Measurements from ENCODE around the gene CCR6. TPM values are rescaled to one million over a fixed set of nuclear protein-coding genes. Genes with fewer than 3 reads are reported as not detected.
A peak's percentile ranks its signal among the peaks of the same experiment; 100 is the strongest.
"Not testable (repeated sequence)": the region's sequence is repeated elsewhere in the genome, so short reads cannot be mapped to it uniquely, and the experiment has no call there.

The CCR6 gene
- total RNA-seq, 2 experiments from 2014 or later, result 0.23 TPM; not detected in 1

GRCh38 chr6:167182913-167183314, 60.0 kb downstream of the CCR6 start:
- H3K27me3 Mint-ChIP-seq; H3K9me3 Mint-ChIP-seq; H3K27ac Mint-ChIP-seq; DNase-seq; intact Hi-C loops (cut with micrococcal nuclease); POLR2A ChIA-PET; H3K4me1 Mint-ChIP-seq (ENCODE audit: low read depth); H3K36me3 Mint-ChIP-seq (ENCODE audit: low read depth); CTCF ChIA-PET; H3K4me3 Mint-ChIP-seq: not testable (repeated sequence)
- peak; percentile 87 for ATAC-seq
- TF ChIP-seq CTCF (IDR thresholded peaks at IDR 0.05), result peak; percentile 37

DNA sequence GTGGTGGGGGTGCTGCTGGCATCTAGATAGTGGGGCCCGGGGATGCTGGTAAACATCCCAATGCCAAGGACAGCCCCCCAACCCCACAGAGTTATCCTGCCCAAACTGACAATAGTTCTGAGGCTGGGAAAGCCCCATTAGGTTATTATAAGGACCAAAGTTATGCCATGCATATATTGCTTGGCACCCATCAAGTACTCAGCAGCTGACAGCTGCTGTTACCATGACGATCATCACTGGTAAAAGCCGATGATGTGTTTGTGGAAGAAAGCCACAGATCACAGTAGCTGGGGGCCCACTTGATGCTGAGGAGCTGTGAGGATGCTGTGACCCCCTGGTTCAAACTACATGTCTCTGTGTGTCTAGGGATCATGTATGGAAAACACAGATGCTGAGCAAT, 62.2 kb downstream of the CCR6 start:
- DNase-seq; H3K4me1 Mint-ChIP-seq (ENCODE audit: low read depth); POLR2A ChIA-PET; intact Hi-C loops (cut with micrococcal nuclease); H3K9me3 Mint-ChIP-seq; H3K4me3 Mint-ChIP-seq; H3K27me3 Mint-ChIP-seq; ATAC-seq; H3K27ac Mint-ChIP-seq; H3K36me3 Mint-ChIP-seq (ENCODE audit: low read depth); CTCF ChIA-PET: not testable (repeated sequence)

GRCh38 chr6:167187275-167187674, 64.4 kb downstream of the CCR6 start:
- H3K4me1 Mint-ChIP-seq (ENCODE audit: low read depth); CTCF ChIA-PET; H3K27ac Mint-ChIP-seq; H3K9me3 Mint-ChIP-seq; H3K27me3 Mint-ChIP-seq; H3K4me3 Mint-ChIP-seq; H3K36me3 Mint-ChIP-seq (ENCODE audit: low read depth); ATAC-seq; POLR2A ChIA-PET; DNase-seq; intact Hi-C loops (cut with micrococcal nuclease): not testable (repeated sequence)

Other genes with a start within 250 kb of the CCR6 start
- 10 to 100 TPM; 69.2 to 70.2 TPM for gene RNASET2, start 166.5 kb upstream of the CCR6 start, total RNA-seq
- 10 to 100 TPM; 20.2 to 21.3 TPM for gene CEP43, start 123.7 kb upstream of the CCR6 start, total RNA-seq
- gene GPR31, start 34.9 kb downstream of the CCR6 start, total RNA-seq, result not detected
- not detected for gene UNC93A, start 168.2 kb downstream of the CCR6 start, total RNA-seq
- not detected for gene TTLL2, start 202.0 kb downstream of the CCR6 start, total RNA-seq